PC-9 (cell line): ENCODE results near the gene MAP3K13. TPM values are rescaled to one million over a fixed set of nuclear protein-coding genes. Genes with fewer than 3 reads are reported as not detected.

Source experiments
- BruUV-seq: library from RNA; stranded (reverse); fragments of 400-500 nt; replicated peaks from 2 replicates; lab custom pipeline; 2021; lab: Mats Ljungman, UMichigan
- CTCF ChIA-PET: fragments of 300-600 bp; sonication (Branson Sonifier 250); formaldehyde crosslinking; loops from one replicate; lab custom pipeline; 2022; ENCODE audit warnings: antibody characterized with exemption; lab: Charles Lee
- POLR2A ChIA-PET: fragments of 300-600 bp; sonication (Branson Sonifier 250); formaldehyde crosslinking; loops from one replicate; lab custom pipeline; 2022; ENCODE audit warnings: antibody characterized with exemption; ENCODE audit not compliant: unreplicated experiment; lab: Charles Lee
- DNase-seq, 2 experiments: peaks; one replicate each; pipeline versions ENCODE4 v3.0.0 to v3.0.0-alpha.2; 2015 to 2022; ENCODE audit warnings: mixed read lengths in 1 of 2
- H2AFZ ChIP-seq: fragments of 200-600 bp; sonication (generic); 2 replicates; pipeline ENCODE4 v1.8.1; 2017; ENCODE audit warnings: antibody characterized with exemption
- H3F3A ChIP-seq: fragments of 200-600 bp; sonication (generic); 2 replicates; pipeline ENCODE4 v1.8.1; 2017; ENCODE audit warnings: antibody characterized with exemption, mild to moderate bottlenecking, low read depth; ENCODE audit not compliant: insufficient read depth
- H3K27ac ChIP-seq: fragments of 200-600 bp; sonication (generic); 2 replicates; pipeline ENCODE4 v1.6.1; 2016; ENCODE audit warnings: mixed run types
- H3K27me3 ChIP-seq: fragments of 200-600 bp; sonication (generic); 2 replicates; pipeline ENCODE4 v1.6.1; 2016; ENCODE audit warnings: low read depth, mixed run types; ENCODE audit not compliant: insufficient read depth
- H3K36me3 ChIP-seq: fragments of 200-600 bp; sonication (generic); 2 replicates; pipeline ENCODE4 v1.6.1; 2016; ENCODE audit warnings: low read depth, mixed run types
- H3K4me1 ChIP-seq: fragments of 200-600 bp; sonication (generic); replicated peaks from 2 replicates; pipeline ENCODE4 v1.6.1; 2016; ENCODE audit warnings: mixed run types; ENCODE audit not compliant: insufficient read depth
- H3K4me2 ChIP-seq: fragments of 200-600 bp; sonication (generic); 2 replicates; pipeline ENCODE4 v1.6.1; 2017; ENCODE audit warnings: mixed run types
- H3K4me3 ChIP-seq: fragments of 200-600 bp; sonication (generic); 2 replicates; pipeline ENCODE4 v1.6.1; 2016; ENCODE audit warnings: mixed run types
- H3K79me2 ChIP-seq: fragments of 200-600 bp; sonication (generic); 2 replicates; pipeline ENCODE4 v1.6.1; 2017; ENCODE audit warnings: low read depth, mixed run types
- H3K9me2 ChIP-seq: fragments of 200-600 bp; sonication (generic); 2 replicates; pipeline ENCODE4 v1.8.1; 2017; ENCODE audit warnings: mild to moderate bottlenecking; ENCODE audit not compliant: insufficient read depth
- H3K9me3 ChIP-seq: fragments of 200-600 bp; sonication (generic); 2 replicates; pipeline ENCODE4 v1.8.1; 2016; ENCODE audit warnings: low read depth; ENCODE audit not compliant: insufficient read depth
- H4K20me1 ChIP-seq: fragments of 200-600 bp; sonication (generic); 2 replicates; pipeline ENCODE4 v1.8.1; 2017; ENCODE audit not compliant: insufficient read depth
- CTCF ChIP-seq: fragments of 200-600 bp; sonication (generic); conservative IDR thresholded peaks from 2 replicates; pipeline ENCODE4 v1.6.1; 2017; ENCODE audit warnings: mixed run types, antibody characterized with exemption, mild to moderate bottlenecking, moderate library complexity
- EZH2 ChIP-seq: fragments of 200-600 bp; sonication (generic); IDR thresholded peaks from 2 replicates; pipeline ENCODE4 v1.8.0; 2017; ENCODE audit warnings: antibody characterized with exemption, low read depth
- intact Hi-C: fragments of 100-400 bp; cut with micrococcal nuclease; formaldehyde crosslinking; loops from one replicate; pipeline ENCODE4 v1.10.0; 2022; ENCODE audit not compliant: unreplicated experiment
- total RNA-seq: library from RNA; stranded (reverse); gene quantifications from 2 replicates; pipeline ENCODE4 v1.2.3, GENCODE V29; 2021

Gene MAP3K13
- total RNA-seq, 1 experiment from 2014 or later = 65.5 TPM

DNA sequence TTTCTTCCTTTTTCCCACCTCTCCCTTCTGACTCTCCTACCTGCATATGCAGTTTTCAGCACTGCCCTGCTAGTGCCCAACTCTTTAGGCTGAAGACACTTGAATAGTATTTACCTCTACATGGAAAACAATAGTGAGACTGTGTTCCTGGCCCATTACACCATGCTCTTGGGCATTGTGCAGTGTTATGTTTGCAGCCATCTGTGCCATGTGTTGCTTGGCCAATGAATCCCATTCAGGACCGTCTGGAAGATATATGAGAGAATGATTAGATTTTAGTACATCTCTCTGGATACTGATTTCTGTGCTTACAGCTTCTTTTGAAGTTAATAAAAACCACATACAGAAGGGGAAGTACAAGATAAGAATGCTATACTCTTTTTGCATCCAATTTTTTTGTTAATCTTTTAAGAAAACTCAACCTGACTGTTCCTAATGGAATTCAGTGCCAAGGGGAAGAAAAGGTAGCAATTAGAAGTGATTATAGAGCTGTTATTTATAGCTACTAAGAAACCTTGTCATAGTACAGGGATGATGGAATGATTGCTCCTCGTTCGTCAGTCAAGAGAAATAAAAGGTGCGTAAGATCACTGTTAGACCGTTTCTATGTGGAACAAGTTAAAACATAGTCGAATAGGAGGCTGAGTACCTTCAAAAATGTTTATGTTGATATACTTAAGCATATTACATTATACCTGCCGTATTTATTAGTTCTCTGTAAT is 77.0 kb downstream of the MAP3K13 start:
- no peaks in the 10 kb centered on the region for H3F3A ChIP-seq
- H3K4me3 ChIP-seq = no peak overlapping the region
- DNase-seq = no peak
- no peaks in the 10 kb centered on the region for H4K20me1 ChIP-seq
- no peaks in the 10 kb centered on the region for H3K36me3 ChIP-seq
- no peaks in the 10 kb centered on the region for H3K79me2 ChIP-seq
- TF ChIP-seq CTCF (no peak), EZH2 (no peak)
- no TSS peak for BruUV-seq
- H3K27me3 ChIP-seq = no peaks in the 10 kb centered on the region
- no peaks in the 10 kb centered on the region for H3K9me2 ChIP-seq
- no peak overlapping the region for H2AFZ ChIP-seq
- ChIA-PET CTCF (no interaction called here), POLR2A (no interaction called here)
- H3K9me3 ChIP-seq = no peaks in the 10 kb centered on the region
- H3K4me1 ChIP-seq = no peaks in the 10 kb centered on the region
- no peak overlapping the region for H3K4me2 ChIP-seq
- H3K27ac ChIP-seq = no peak overlapping the region
- intact Hi-C loops = no loop called here

GRCh38 chr3:185442031-185442430 is 79.1 kb downstream of the MAP3K13 start:
- ChIA-PET POLR2A (interaction anchor here (0.7 kb wide), 1 partner anchor 40 kb away, joined by 10 read pairs; no protein-coding TSS in a partner anchor), CTCF (no interaction called here)
- no peaks in the 10 kb centered on the region for H3K9me3 ChIP-seq
- no peaks in the 10 kb centered on the region for H3F3A ChIP-seq
- intact Hi-C loops = no loop called here
- BruUV-seq = no TSS peak
- H2AFZ ChIP-seq = no peak overlapping the region
- TF ChIP-seq CTCF = no peak
- no peak overlapping the region for H3K4me3 ChIP-seq
- H3K27me3 ChIP-seq = no peaks in the 10 kb centered on the region
- no peaks in the 10 kb centered on the region for H3K36me3 ChIP-seq
- no peak overlapping the region for H3K4me2 ChIP-seq
- no peaks in the 10 kb centered on the region for H3K9me2 ChIP-seq
- no peak for DNase-seq
- no peaks in the 10 kb centered on the region for H3K79me2 ChIP-seq
- no peaks in the 10 kb centered on the region for H4K20me1 ChIP-seq
- H3K27ac ChIP-seq = no peak overlapping the region
- no peaks in the 10 kb centered on the region for H3K4me1 ChIP-seq

- no peak for DNase-seq
- no peaks in the 10 kb centered on the region for H3K9me3 ChIP-seq
- H3K4me2 ChIP-seq = no peak overlapping the region
- no peak overlapping the region for H3K4me3 ChIP-seq
- TF ChIP-seq CTCF (no peak), EZH2 (no peak)
- intact Hi-C loops = no loop called here
- CTCF ChIA-PET = interaction anchor here (0.6 kb wide), 1 partner anchor 814 kb away, joined by 3 read pairs; no protein-coding TSS in a partner anchor
- H3K9me2 ChIP-seq = no peaks in the 10 kb centered on the region
- H3K36me3 ChIP-seq = no peaks in the 10 kb centered on the region
- H3K27me3 ChIP-seq = no peaks in the 10 kb centered on the region
- no peak overlapping the region for H2AFZ ChIP-seq
- no TSS peak for BruUV-seq
- no peak overlapping the region for H3K27ac ChIP-seq
- H3K4me1 ChIP-seq = no peaks in the 10 kb centered on the region
- no peaks in the 10 kb centered on the region for H4K20me1 ChIP-seq
- no peaks in the 10 kb centered on the region for H3K79me2 ChIP-seq
- POLR2A ChIA-PET = no interaction called here
- no peaks in the 10 kb centered on the region for H3F3A ChIP-seq
These were observed 81.4 kb downstream of the MAP3K13 start for GRCh38 chr3:185444329-185444728.
